Stimulated activated CD4-positive, alpha-beta T cell treated with anti-CD3 and anti-CD28 coated beads, Interleukin-1b, Interleukin-23, amount 100 ng/mL, for 24 hours (primary cell): ENCODE results near the gene MSH5.
A peak's percentile ranks its signal among the peaks of the same experiment; 100 is the strongest.
"Not testable (repeated sequence)": the region's sequence is repeated elsewhere in the genome, so short reads cannot be mapped to it uniquely, and the experiment has no call there.

Experiments used
- DNase-seq, 4 experiments: peaks; one replicate each; pipeline ENCODE4 v3.0.0-alpha.2; 2020; ENCODE audit warnings: low read depth in 4 of 4, low spot score in 1 of 4

The MSH5 gene

GRCh38 chr6:31739639-31740396, at the start of gene MSH5:
Gene MSH5, plus strand, starts transcription at chr6:31740005. Its CDS starts 462 bp downstream, at chr6:31740467.
- DNase-seq: peak; percentile 88 to 95 (median 92)

GRCh38 chr6:31690231-31691077, 49.4 kb upstream of the MSH5 start:
- no peak for DNase-seq

- no peak for DNase-seq
These were observed 48.7 kb upstream of the MSH5 start for GRCh38 chr6:31691078-31691463.

DNA sequence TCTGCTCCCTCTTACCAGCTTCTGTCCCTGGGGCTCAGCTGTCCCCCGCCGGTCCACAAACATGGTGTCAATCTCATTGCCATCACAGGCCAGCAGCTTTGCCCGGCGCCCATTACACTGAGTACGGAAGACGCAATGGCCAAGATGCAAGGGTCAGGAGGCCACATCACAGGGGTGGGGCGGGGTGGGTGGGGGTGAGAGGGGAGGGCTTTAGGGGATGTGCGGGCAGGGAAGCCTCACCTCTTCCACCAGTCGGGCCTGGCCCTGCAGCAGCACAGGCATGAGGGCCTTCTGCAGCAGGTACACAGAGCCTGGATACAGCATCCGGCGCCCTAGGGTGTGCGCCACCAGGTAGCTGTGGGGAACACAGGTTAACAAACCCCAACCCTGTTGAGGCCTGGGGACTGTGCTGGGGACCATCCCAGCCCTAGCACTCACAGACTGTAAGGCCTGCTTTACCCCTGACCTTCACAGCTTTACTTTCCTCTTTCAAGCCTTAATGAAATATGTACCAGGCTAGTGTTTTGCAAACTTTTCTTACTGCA, 48.2 kb upstream of the MSH5 start:
- no peak for DNase-seq

DNA sequence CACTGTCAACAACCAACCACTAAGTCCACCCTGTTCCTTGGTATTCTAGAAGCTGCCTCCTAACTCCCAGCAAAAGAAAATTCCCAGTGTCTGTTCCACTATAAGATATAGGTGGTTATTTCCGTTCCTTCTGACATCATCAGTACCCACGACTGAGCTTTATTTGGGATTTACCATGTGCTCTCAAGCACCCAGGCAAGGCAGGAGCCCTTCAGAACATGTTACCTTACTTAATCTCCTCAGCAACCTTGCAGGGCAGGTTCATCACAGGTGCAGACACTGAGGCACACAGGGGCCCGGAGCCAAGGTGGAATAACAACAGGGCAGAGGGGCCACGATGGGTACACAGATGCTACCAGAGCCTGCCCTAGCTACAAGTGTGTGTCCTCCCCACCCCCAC, 47.5 kb upstream of the MSH5 start:
- no peak for DNase-seq

DNA sequence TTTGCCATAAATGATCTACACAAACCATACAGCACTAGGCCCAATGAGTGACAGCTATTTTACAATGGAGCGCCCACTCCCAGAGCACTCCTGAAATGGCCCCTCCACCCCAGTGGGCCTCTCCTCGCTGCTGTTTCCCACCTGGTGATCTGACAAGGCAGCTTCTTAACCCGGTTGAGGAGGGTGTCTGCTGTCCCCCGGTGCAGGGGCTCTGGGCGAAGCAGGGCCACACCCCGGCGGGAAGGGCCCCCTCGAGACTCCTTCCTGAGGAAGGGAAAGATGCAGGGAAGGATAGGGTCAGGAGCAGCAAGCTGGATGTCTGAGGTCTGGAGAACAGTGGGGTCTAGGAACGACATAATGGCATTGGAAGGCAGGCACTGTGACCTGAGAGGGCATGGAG, 46.9 kb upstream of the MSH5 start:
- DNase-seq: no peak

DNA sequence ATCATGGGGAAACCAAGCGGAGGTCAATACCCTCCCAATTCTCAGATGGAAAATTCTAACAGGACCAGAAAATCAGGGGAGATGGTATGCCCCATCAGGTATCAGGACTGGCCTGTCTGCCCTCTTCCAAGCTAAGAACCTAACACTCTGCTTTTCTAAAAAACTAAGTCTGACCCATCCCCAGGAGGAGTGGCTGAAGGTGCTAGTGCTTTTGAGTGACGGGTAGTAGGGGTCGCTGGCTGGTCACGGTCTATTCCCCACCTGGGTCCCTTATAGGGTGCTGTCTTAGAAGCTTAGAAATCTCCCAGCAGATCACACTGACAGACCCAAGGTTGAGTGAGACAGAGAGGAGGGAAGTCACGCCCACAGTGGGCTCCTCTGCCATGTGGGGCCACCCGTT, 46.3 kb upstream of the MSH5 start:
- no peak for DNase-seq

DNA sequence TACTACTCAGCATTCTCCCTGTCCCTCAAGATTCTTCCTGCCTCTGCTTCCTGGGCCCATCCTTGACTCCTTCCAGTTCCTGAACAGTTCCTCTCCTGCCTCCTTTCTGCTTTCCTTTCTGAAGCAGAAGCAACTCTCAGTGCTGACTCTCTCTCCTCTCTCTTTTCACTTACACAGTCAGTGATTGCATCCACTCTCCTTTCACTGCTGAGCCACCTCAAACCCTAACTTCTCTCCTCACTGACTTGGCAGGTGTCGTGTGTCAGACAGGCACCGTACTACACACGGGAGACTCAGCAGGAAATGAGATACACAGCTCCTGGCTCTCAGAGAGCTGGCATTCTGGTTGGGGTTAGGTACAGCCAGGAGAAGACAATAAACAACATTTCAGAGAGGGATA, 42.2 kb upstream of the MSH5 start:
- DNase-seq: no peak

DNA sequence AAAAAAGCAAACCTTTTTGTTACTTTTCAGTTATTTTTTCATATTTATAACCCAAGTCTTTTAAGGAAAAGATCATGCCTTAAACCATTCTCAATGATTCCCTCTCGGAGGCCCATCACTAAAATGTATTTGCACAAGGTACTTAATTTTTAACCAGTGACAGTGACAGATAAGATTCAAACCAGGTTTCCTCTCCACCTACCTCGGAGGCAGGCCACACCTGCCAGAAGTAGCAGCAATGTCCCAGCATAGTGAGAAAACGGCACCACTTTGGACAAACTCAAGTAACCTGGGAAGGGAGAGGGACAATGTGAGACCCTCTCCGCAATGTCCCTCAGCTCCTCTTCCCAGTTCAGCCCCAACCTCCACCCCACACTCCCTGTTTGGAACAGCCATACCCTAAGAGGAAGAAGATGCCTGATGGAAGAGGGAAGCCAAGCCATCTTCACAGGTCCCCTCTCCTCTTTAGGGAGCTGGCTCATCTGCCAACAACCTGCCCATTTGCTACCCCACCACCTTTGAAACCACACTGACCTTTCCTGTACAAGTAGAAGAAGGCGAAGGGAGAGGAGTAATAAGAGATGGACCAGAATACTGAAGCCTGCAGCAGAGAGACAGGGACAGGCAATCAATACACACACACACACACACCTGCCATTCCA, 38.9 kb upstream of the MSH5 start:
- no peak for DNase-seq

- no peak for DNase-seq
These were observed 38.0 kb upstream of the MSH5 start for GRCh38 chr6:31701666-31702404.

DNA sequence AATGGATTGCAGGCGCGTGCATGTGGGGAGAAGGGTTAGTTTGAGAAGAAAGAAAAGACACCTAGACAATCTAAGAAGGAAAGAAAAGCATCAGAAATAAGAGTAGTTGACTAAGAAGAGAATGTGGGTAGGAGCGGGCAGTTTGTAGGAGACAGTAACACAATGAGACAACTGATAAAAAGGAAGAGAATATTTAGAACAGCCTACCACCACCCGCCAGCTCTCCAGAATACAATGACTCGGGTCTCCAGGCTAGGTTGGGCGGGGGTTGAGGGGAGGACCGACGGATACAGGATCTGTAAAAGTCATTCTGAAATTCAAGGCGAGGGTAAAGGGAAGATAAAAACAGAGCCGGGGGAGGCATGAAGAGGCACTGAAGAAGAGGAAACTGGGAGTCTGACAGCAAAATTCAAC, 37.4 kb upstream of the MSH5 start:
- peak in 1 of 4 experiments; percentile 24 for DNase-seq

- DNase-seq: peak; percentile 89 to 98 (median 94)
These were observed 36.7 kb upstream of the MSH5 start, which contains the start of gene ABHD16A for GRCh38 chr6:31702819-31703716. Gene ABHD16A, minus strand, starts transcription at chr6:31703324. Its CDS starts 43 bp downstream, at chr6:31703281.

DNA sequence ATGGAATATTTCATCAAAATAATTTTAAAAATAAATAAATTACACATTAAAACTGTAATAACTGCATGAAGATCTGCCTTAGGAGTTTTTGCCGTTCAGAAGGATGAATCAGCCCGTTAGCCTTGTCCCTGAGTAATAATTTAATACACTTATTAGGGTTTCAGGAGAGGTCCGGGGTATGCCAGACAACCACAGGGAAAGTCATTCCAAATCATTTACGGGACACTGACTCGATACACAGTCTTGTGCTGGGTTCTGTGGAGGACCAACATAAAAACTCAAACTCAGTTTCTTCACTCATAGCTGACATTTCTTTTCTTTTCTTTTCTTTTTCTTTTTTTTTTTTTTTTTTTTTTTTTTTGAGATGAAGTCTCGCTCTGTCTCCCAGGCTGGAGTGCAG, 33.9 kb upstream of the MSH5 start:
- no peak for DNase-seq

DNA sequence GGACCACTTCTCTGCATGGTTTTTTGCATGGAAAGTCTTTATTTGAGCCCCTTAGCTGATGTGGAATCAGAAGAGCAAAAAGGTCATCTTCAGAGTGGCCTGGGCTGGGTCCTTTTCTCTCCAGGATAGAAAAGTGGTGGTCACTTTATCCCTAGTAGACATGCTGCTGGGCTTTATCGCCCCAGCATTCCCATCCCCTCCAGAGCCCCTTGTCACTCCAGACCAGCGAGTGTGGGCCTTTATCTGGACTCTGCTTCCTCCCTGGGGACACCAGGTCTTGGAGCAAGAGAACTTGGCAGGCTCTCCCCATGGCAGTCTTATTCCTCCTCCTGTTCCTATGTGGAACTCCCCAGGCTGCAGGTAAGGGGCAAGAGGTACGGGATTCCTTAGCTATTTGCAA, 33.2 kb upstream of the MSH5 start, which contains the start of gene LY6G6F:
TSS of gene LY6G6F (plus strand) at position 268 of the 400 bp plus-strand sequence. CDS start at position 309, 41 bp downstream.
- no peak for DNase-seq

DNA sequence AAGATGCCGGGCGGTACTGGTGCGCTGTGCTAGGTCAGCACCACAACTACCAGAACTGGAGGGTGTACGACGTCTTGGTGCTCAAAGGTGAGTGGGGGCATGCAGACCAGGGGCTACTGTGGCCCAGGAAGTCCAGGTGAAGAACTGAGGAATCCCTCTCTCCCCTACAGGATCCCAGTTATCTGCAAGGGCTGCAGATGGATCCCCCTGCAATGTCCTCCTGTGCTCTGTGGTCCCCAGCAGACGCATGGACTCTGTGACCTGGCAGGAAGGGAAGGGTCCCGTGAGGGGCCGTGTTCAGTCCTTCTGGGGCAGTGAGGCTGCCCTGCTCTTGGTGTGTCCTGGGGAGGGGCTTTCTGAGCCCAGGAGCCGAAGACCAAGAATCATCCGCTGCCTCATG, 32.1 kb upstream of the MSH5 start:
- DNase-seq: no peak

DNA sequence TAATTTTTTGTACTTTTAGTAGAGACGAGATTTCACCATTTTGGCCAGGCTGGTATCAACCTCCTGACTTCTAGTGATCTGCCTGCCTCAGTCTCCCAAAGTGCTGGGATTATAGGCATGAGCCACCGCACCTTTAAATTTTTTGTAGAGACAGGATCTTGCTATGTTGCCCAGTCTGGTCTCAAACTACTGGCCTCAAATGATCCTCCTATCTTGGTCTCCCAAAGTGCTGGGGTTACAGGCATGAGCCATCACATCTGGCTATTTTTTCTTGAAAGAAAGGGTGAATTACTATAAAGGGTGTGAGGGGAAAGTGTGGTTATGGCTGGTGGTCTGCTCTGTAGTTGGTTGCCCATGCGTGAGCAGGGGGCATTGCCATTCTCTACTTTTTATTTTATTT, 31.6 kb upstream of the MSH5 start:
- DNase-seq: no peak

DNA sequence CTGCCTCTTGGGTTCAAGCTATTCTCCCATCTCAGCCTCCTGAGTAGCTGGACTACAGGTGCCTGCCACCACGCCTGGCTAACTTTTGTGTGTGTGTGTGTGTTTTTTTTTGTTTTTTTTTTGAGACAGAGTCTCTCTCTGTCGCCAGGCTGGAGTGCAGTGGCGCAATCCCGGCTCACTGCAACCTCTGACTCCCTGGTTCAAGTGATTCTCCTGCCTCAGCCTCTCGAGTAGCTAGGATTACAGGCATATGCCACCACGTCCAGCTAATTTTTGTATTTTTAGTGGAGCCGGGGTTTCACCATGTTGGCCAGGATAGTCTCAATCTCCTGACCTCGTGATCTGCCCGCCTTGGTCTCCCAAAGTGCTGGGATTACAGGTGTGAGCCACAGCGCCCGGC, 30.6 kb upstream of the MSH5 start:
- not testable (repeated sequence) for DNase-seq

GRCh38 chr6:31710523-31711219, 29.1 kb upstream of the MSH5 start:
- no peak for DNase-seq

- no peak for DNase-seq
These were observed 28.6 kb upstream of the MSH5 start for GRCh38 chr6:31711233-31711632.
